Femur (tissue), 1 donor: ENCODE data around the gene KIRREL3.

ENCODE experiments used
- DNase-seq: peaks from one replicate; pipeline ENCODE4 v3.0.0-alpha.2; 2017

KIRREL3 gene

GRCh38 chr11:126430581-126431335, 569.8 kb downstream of the KIRREL3 start:
- no peak for DNase-seq

DNA sequence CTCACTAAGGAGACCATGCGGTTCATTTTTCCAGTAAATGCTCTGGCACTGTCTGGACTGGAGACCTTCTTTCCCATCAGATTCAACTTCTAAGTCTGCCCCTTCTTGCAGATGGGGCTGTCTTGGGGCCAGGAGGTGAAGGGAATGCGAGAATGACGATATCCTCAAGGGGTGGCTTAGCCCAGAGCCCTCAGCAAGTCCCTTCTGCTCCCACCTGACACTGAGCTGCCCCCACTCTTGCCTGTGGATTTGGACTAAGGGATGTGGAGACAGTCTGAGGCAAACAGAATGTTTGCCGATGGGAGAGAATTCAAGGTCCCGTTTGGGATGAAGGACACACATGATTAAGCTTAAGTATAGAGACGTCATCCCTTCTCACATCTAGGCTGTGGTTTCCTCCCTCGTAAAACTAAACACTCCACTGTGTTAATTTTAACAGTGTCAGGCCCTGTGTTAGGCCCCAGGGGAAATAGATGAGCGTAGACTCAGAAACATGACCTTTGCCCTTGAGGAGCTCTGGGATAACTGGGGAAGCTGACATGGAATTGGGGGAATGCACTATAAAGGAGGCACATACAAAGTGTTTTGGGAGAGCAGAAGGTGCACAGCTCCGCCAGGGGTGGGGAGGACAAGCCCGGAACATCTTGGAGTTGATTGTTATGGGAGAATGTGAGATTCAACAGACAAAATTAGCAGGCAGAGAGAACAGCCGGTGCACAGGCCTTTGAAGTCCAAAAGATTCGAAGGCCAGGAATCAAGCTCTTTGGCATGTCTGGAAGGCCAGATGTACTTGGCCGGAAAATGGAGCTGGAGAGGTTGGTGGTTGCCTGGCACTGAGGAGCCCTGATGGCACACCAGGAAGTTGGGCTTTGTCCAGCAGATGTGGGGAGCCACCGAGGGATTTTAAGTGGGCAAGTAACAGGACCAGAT, 573.5 kb downstream of the KIRREL3 start:
- no peak for DNase-seq

DNA sequence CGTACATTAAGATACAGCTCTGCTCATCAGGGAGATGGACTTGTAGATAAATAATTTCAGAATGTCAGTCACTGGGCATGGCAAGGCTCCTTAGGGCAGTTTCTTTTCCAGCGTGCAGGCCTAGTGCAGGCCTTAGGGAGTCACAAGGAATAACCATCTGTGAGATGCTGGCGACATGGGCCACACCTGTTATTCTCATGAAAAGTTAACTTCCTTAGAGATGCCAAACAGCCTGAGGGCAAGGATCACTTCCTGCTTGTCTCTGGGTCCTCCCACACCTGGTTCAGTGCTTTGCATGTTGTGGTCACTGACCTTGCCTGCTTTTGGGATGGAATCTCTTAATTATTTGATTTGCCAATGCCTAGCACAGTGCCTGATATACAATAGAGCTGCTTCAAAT, 574.5 kb downstream of the KIRREL3 start:
- no peak for DNase-seq

DNA sequence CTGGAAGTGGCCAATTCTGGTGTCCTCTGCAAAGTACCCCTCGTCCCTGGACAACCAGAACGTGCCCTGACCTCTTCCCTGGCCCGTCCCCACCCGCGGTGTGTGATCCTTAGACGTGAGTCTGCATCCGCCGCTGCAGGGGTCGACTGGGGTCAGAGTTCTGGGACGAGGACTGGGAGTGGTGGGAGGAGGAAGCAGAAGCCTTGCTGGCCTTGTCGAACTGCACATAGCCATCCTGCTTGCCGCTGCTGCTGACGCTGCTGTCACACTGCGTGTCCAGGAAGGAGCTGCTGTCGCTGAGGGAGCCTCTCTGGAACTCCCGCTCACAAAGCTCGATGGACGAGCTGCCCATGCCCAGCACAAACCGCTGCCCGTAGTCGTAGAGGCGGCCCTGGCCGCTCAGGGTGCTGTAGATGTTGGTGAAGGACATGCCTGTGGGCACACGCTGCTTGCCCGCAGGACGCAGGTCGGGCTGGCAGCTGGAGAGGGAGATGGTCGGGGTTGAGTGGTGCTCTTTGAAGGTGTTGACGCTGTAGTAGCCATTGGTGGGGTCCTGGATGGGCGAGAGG, 576.0 kb downstream of the KIRREL3 start:
- no peak for DNase-seq

DNA sequence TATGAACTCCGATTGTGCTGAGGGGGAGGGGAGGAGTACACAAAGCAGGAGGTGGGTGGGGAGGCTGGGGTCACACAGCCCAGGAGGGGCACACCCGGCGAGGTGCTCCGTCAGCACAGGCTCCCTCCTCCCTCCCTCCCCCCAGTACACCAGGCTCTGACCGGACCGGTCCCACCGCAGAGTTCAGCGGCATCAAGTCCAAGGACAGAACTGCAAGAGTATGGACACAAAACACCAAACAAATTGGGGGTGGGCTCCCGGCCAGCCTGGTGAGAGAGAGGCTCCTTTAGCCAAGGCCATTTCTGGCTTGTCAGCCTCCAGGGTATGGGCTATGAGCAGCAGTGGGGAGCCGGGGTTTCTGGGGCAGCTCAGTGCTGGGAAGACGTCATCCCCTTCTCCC, 576.8 kb downstream of the KIRREL3 start:
- no peak for DNase-seq

DNA sequence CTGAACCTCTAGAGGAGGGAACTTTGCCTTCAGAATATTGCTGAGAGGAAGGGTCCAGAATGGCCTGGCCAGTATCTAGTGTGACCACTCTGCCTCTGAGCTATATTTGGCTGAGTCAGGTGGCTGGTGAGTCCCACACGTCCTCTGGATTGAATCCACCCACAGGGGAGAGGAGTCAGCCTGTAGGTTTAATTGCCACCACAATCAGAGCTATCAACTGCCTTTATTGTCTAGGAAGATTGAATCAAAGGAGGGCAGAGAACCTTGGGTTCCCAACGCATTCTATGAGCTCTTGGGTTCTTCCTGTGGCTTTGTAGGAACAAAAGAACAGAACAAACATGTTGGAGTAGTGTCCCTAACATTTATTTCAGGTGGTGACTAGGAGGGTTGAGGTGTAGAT, 577.4 kb downstream of the KIRREL3 start:
- DNase-seq: no peak

- DNase-seq: no peak
These were observed 578.1 kb downstream of the KIRREL3 start for GRCh38 chr11:126422446-126422845.

- no peak for DNase-seq
These were observed 579.3 kb downstream of the KIRREL3 start for GRCh38 chr11:126421271-126421671.

DNA sequence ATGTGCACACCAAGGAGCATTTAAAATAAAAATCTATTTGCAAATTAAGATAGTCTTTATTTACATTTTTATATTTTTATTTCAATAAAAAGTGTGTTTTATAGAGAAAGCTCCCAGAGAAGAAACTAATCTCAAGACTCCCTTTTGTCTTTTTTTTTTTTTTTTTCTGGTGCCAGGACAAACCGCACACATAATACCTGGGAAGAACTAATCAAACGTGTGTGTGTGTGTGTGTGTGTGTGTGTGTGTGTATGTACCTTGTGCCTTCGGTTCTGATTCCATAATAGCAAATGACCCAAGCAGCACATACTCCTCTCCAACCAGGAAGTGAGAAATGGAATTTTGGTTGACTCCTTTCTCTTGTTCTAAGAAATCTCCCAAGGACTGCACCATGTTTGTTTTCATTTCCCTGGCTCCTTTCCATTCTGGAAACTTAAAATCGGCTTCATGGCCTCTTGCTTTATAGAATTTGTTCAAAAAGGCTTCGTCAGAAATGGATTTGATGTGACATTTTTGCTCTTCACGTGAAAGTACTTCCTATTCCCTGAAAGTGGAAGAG, 579.8 kb downstream of the KIRREL3 start:
- no peak for DNase-seq

GRCh38 chr11:126419801-126420697, 580.5 kb downstream of the KIRREL3 start:
- DNase-seq: peak; percentile 77

DNA sequence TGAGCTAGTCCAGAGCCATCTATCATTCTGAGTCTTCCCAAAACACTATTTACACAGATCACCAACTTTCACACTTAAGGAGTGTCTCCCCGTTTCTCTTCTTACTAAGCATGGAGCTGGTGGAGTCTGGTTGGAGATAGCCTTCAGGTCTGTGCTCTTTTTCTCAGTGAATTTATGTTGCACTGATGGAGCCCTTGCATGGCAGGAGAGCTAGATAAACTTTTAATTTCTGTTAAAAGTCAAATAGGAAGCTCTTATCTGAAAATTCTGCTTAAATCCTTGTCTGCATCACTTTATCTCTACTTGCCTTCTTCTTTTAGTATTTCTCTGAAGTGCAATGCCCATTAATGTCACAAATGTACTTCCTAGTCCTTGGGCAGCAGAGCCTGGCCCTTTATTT, 581.7 kb downstream of the KIRREL3 start:
- no peak for DNase-seq

DNA sequence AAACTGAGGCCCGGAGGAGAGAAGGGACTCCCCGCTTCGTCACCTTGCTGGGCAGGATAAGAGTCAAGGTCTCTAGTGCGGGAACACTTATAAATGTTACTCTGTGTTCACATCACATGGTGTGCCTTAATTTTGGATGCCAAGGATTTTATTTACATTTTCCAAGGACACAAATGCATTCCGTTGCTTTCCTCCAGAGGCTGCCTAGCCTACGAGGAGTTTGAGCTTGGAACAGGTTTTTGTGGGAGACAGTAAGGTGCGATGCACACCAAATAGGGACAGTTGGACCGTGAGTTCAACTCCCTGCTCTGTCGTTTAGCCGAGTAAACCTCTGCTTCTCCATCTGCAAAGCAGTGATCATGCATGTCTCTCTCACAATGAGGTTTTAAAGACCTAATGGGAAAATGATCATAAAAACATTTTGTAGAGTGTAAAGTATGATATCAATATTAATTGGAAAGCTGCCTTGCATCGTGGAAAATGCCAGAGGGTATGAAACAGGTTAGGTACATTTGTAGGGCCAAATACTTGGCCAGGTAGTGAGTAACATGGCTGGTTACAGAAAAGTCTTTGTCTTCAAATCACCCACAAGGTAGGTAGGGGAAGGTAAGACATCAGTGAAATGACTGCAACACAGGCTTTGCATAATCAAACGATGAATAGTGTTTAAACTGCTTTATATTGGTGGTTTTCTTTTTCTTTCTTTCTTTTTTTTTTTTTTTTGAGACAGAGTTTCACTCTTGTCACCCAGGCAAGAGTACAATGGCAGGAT, 583.3 kb downstream of the KIRREL3 start:
- no peak for DNase-seq

DNA sequence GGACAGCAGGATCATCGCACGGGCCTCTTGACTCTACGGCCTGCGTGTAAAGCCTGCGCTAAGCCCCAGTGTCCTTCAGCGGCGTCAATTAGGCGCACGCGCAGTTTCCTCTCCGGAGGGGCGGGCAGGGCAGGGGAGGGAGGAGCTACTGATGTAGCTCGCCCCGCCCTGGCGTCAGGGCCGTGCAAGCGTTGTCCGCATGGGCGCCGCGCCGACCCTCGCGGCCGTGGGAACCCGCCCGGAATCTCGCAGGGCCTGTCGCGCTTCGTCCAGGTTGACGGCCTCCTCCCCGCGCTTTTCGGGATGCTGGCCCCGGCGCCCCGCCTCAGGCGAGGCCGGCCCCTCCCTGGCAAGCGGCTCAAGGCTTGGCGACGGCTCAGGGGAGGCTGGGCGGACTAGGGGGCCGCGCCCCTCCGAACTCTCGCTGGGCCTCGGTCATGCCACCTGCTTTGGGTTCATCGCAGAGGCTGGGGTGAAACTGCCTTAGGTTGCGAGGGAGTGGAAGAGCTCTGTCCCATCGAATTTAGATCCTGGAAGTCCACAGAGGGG, 584.0 kb downstream of the KIRREL3 start:
- DNase-seq: peak; percentile 93

GRCh38 chr11:126415669-126416420, 584.7 kb downstream of the KIRREL3 start:
- peak; percentile 91 for DNase-seq

- peak; percentile 96 for DNase-seq
These were observed 585.4 kb downstream of the KIRREL3 start for GRCh38 chr11:126415128-126415527.

GRCh38 chr11:126414615-126415014, 586.0 kb downstream of the KIRREL3 start:
- no peak for DNase-seq

GRCh38 chr11:126413843-126414405, 586.6 kb downstream of the KIRREL3 start:
- DNase-seq: no peak

DNA sequence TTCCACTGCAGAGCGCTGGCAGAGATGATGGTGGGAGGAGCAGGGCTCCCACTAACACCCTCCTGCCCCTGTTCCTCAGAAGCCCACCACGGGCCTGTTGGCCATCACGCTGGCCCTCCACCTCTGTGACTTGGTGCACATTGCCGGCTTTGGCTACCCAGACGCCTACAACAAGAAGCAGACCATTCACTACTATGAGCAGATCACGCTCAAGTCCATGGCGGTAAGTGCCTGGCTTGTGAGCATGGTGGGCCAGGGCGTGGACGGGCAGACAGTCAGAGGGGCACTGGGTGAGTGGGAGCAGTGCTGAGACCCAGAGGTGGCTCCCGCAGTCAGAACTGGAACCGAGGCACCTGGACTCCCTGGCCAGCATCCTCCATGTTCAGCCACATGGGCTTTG, 587.1 kb downstream of the KIRREL3 start:
- DNase-seq: no peak

GRCh38 chr11:126411971-126412381, 588.6 kb downstream of the KIRREL3 start:
- no peak for DNase-seq

DNA sequence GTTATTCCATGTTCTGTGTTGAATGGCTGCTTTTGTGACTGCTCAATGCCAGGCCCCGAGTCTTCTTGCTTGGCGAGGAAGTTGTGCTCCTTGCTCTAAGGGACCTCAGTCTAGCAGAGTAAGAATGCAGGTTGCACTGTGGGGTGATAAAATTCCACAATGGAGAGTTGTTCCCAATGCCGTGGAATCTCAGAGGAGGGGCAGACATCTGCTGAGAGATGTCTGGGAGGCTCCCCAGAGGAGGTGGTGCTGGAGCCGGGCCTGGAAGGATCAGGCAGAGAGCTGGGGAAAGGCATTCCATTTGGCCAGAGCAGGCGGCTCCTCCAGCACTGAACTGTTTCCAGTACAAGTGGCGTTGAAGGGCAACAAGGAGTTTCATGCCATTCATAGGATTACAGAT, 589.9 kb downstream of the KIRREL3 start:
- no peak for DNase-seq
